Measurements from ENCODE around the gene FOXA2.

GRCh38 chr20:22578221-22579118, 5.9 kb downstream of the FOXA2 start:
- no peak for TF ChIP-seq POLR2A (IDR thresholded peaks at IDR 0.05; ENCODE audit: low read length)
- TF ChIP-seq GATA1 (IDR thresholded peaks at IDR 0.05; ENCODE audit: low read depth, low read length): no peak

Measured in erythroblast (primary cell).